ENCODE measurements around the gene SLC16A2. TPM values are rescaled to one million over a fixed set of nuclear protein-coding genes. Genes with fewer than 3 reads are reported as not detected.

Gene SLC16A2
- total RNA-seq, 1 experiment from 2014 or later: 17.8 TPM

- DNase-seq (ENCODE audit: low spot score): peak; percentile 82
- intact Hi-C loops (cut with micrococcal nuclease; ENCODE audit: unreplicated experiment): loop anchor here (1.0 to 5.0 kb wide), 3 partner anchors 167 to 1052 kb away; no protein-coding TSS in a partner anchor
- no peaks in the 10 kb centered on the region for H3K9me3 ChIP-seq (ENCODE audit: low read depth, low read length, poor library complexity, severe bottlenecking)
- POLR2A ChIA-PET (ENCODE audit: low non-redundant PET): no interaction called here
- no peak overlapping the region for H3K4me3 ChIP-seq (ENCODE audit: low read depth, low read length, poor library complexity, severe bottlenecking)
- BruUV-seq (replicated peaks): no TSS peak
- CTCF ChIA-PET: no interaction called here
- no peaks in the 10 kb centered on the region for H3K4me1 ChIP-seq (ENCODE audit: insufficient read depth, low read length, poor library complexity, severe bottlenecking)
- H3K27ac ChIP-seq (ENCODE audit: low read depth, low read length, poor library complexity, severe bottlenecking): no peak overlapping the region
- H3K36me3 ChIP-seq (ENCODE audit: insufficient read depth, low read length, poor library complexity, severe bottlenecking): no peaks in the 10 kb centered on the region
- TF ChIP-seq EZH2 (IDR thresholded peaks at IDR 0.05; ENCODE audit: borderline replicate concordance, low read depth, low read length, poor library complexity, severe bottlenecking): no peak
- TF ChIP-seq CTCF (conservative IDR thresholded peaks at IDR 0.05; ENCODE audit: low read depth, low read length): peak; percentile 99
- H3K27me3 ChIP-seq (replicated peaks; ENCODE audit: insufficient read depth, low read depth, low read length, poor library complexity): no peaks in the 10 kb centered on the region
These were observed 129.1 kb downstream of the SLC16A2 start for GRCh38 chrX:74550295-74550802.

- no peaks in the 10 kb centered on the region for H3K27me3 ChIP-seq (replicated peaks; ENCODE audit: insufficient read depth, low read depth, low read length, poor library complexity)
- no peaks in the 10 kb centered on the region for H3K36me3 ChIP-seq (ENCODE audit: insufficient read depth, low read length, poor library complexity, severe bottlenecking)
- H3K4me1 ChIP-seq (ENCODE audit: insufficient read depth, low read length, poor library complexity, severe bottlenecking): no peaks in the 10 kb centered on the region
- TF ChIP-seq CTCF (conservative IDR thresholded peaks at IDR 0.05; ENCODE audit: low read depth, low read length) (no peak), EZH2 (IDR thresholded peaks at IDR 0.05; ENCODE audit: borderline replicate concordance, low read depth, low read length, poor library complexity, severe bottlenecking) (no peak)
- no peak overlapping the region for H3K27ac ChIP-seq (ENCODE audit: low read depth, low read length, poor library complexity, severe bottlenecking)
- no peak overlapping the region for H3K4me3 ChIP-seq (ENCODE audit: low read depth, low read length, poor library complexity, severe bottlenecking)
- BruUV-seq (replicated peaks): no TSS peak
- no peak for DNase-seq (ENCODE audit: low spot score)
- H3K9me3 ChIP-seq (ENCODE audit: low read depth, low read length, poor library complexity, severe bottlenecking): no peaks in the 10 kb centered on the region
- intact Hi-C loops (cut with micrococcal nuclease; ENCODE audit: unreplicated experiment): loop anchor here (5.0 kb wide), 2 partner anchors 695 to 1050 kb away; no protein-coding TSS in a partner anchor
- POLR2A ChIA-PET (ENCODE audit: low non-redundant PET): no interaction called here
- CTCF ChIA-PET: no interaction called here
These were observed 130.6 kb downstream of the SLC16A2 start for GRCh38 chrX:74551934-74552333.

- Histone ChIP-seq H3K4me3 (ENCODE audit: low read depth, low read length, poor library complexity, severe bottlenecking) (no peak overlapping the region), H3K27me3 (replicated peaks; ENCODE audit: insufficient read depth, low read depth, low read length, poor library complexity) (no peaks in the 10 kb centered on the region), H3K27ac (ENCODE audit: low read depth, low read length, poor library complexity, severe bottlenecking) (no peak overlapping the region), H3K36me3 (ENCODE audit: insufficient read depth, low read length, poor library complexity, severe bottlenecking) (no peaks in the 10 kb centered on the region), H3K4me1 (ENCODE audit: insufficient read depth, low read length, poor library complexity, severe bottlenecking) (no peaks in the 10 kb centered on the region), H3K9me3 (ENCODE audit: low read depth, low read length, poor library complexity, severe bottlenecking) (no peaks in the 10 kb centered on the region)
- no peak for DNase-seq (ENCODE audit: low spot score)
- BruUV-seq (replicated peaks): no TSS peak
- POLR2A ChIA-PET (ENCODE audit: low non-redundant PET): no interaction called here
- CTCF ChIA-PET: no interaction called here
- intact Hi-C loops (cut with micrococcal nuclease; ENCODE audit: unreplicated experiment): no loop called here
- no peak for TF ChIP-seq CTCF (conservative IDR thresholded peaks at IDR 0.05; ENCODE audit: low read depth, low read length)
- TF ChIP-seq EZH2 (IDR thresholded peaks at IDR 0.05; ENCODE audit: borderline replicate concordance, low read depth, low read length, poor library complexity, severe bottlenecking): no peak
These were observed 136.1 kb downstream of the SLC16A2 start for GRCh38 chrX:74557378-74557777.
